GM12865 (cell line): ENCODE data around the gene VPS39.

ENCODE experiments used
- DNase-seq: peaks from one replicate; pipeline ENCODE4 v3.0.0; 2010; ENCODE audit warnings: low read depth
- H3K4me3 ChIP-seq: 2 replicates; pipeline ENCODE4 v1.5.1; 2011; ENCODE audit warnings: mild to moderate bottlenecking, low read depth, low read length, control low read depth
- TF ChIP-seq, protein P1 (sequence below): IDR thresholded peaks from 2 replicates; pipeline ENCODE4 v1.5.1; 2011; ENCODE audit warnings: low read length, control low read depth, low read depth, inconsistent platforms; ENCODE audit not compliant: insufficient read depth; ENCODE audit errors: missing control alignments

The VPS39 gene

DNA sequence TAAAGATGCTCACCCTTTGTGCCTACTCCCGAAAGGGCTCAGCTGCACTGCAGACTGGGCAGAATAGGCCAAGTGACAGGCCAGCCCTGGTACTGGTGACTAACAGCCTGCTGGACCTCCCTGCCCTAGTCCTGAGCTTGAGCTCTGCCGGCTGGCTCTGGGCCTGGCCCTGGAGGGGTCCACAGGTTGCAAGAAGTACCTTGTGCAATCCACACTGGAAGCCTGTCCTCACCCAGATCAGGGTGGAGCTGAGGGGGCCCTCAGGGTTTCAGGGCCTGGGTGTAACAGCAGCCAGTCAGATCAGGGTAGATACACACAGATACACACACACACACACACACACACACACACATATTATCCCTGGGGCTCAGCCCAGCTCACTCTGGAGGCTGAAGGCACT, 86.4 kb downstream of the VPS39 start:
- H3K4me3 ChIP-seq, result no peak overlapping the region
- no peak for DNase-seq
- TF ChIP-seq, protein P1, sequence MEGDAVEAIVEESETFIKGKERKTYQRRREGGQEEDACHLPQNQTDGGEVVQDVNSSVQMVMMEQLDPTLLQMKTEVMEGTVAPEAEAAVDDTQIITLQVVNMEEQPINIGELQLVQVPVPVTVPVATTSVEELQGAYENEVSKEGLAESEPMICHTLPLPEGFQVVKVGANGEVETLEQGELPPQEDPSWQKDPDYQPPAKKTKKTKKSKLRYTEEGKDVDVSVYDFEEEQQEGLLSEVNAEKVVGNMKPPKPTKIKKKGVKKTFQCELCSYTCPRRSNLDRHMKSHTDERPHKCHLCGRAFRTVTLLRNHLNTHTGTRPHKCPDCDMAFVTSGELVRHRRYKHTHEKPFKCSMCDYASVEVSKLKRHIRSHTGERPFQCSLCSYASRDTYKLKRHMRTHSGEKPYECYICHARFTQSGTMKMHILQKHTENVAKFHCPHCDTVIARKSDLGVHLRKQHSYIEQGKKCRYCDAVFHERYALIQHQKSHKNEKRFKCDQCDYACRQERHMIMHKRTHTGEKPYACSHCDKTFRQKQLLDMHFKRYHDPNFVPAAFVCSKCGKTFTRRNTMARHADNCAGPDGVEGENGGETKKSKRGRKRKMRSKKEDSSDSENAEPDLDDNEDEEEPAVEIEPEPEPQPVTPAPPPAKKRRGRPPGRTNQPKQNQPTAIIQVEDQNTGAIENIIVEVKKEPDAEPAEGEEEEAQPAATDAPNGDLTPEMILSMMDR, result no peak

DNA sequence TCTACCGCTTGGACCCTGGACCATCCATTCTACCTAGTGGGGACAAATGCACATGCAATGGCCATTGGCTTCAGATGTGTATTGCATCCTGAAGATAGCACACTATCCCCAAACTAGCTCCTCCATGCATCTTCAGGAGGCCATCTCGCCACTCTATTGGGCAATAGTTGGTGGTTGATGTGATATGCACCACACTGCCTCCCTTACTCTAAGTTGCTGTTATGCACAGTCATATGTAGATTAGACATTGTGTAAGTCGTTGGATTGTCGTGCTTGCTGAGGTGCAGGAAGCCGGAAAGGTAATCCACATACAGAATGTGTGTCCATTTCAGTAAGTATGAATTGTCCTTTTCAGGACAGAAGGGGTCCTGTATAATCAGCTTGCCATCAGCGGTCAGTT, 87.1 kb downstream of the VPS39 start:
- DNase-seq, result no peak
- H3K4me3 ChIP-seq, result no peak overlapping the region
- TF ChIP-seq, protein P1, result no peak

DNA sequence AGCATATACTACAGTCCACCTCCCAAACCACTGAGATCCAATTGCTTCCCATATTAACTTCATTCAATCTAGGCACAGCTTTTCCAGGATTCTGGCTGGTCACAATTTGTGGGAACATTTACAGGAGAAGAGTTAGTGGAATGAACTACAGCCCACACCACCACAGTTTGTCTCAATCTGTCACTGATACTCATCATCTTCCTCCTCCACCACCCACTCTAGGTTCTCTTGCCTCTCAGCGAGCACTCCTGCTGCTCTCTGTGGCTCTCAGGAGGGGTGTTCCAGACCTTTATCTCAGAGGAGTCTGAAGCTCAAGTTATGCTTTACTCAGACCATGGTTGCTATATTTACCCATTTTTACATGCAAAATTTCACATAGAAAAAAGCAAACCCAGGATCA, 87.8 kb downstream of the VPS39 start:
- no peak for DNase-seq
- H3K4me3 ChIP-seq, result no peak overlapping the region
- TF ChIP-seq, protein P1, result no peak

DNA sequence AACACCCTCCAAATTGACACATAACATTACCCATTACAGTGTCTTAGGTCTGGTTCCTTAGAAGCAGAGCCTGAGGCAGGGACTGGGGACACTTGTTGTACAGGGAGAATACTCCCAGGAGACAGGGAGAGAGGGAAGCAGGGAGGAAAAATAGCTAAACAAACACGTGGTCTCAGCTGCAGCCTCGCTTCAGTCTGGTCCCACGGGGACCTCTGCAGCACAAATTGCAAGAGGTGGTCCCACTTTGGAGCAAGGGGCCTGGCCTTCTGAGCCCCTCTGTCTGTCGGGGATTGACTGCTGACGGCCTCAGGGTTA, 88.7 kb downstream of the VPS39 start:
- TF ChIP-seq, protein P1, result no peak
- H3K4me3 ChIP-seq, result no peak overlapping the region
- no peak for DNase-seq

DNA sequence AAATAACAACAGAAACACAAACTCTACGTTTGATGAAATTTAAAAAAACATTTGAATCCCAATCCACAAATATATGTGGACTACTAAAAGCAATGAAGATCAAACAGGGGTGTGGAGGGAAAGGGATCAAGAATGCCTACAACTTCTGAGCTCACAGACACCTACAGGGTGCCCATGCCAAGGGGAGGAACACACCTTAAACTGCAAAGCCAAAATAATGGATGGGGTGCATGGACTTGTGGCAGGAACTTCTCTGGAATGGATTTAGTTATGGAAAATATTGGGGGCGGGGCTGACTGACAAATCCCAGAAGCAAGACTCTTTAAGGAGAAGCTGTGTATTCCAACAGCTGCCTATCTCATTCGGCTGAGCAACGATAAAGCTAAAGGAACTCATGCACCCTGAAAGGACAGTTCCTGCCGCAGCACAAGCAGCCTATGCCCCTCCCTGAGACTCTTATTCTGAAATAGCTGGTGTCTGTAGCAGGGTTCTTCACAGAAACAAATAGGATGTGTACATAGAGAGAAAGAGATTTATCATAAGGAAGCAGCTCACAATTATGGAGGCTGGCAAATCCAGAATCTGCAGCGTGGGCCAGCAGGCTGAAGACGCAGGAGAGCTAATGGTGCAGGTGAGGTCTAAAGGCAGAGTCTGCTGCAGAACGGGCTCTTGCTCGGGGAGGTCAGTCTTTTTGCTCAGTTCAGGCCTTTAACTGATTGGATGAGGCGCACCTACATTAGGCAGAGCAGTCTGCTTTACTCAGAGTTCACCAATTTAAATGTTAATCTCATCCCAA, 89.3 kb downstream of the VPS39 start:
- TF ChIP-seq, protein P1, result no peak
- no peak for DNase-seq
- no peak overlapping the region for H3K4me3 ChIP-seq

DNA sequence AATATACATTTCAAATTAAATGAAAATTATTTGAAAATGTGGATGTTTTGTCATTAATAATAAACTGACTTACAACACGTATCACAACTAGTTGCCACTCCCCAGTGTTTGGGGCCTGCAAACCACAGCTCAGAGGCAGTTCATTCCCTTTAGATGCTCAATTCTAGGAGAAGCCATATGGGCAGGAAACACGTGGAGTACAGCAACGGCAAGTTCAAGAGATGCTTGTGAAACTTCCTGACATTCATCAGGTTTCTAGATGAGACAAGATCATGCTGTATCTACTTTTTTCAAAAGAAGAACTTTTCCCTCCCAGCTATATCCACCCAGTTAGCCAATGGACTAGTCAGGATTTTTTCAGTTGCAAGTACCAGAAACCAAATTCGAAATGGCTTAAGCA, 96.2 kb downstream of the VPS39 start:
- no peak overlapping the region for H3K4me3 ChIP-seq
- DNase-seq, result no peak
- TF ChIP-seq, protein P1, result no peak

DNA sequence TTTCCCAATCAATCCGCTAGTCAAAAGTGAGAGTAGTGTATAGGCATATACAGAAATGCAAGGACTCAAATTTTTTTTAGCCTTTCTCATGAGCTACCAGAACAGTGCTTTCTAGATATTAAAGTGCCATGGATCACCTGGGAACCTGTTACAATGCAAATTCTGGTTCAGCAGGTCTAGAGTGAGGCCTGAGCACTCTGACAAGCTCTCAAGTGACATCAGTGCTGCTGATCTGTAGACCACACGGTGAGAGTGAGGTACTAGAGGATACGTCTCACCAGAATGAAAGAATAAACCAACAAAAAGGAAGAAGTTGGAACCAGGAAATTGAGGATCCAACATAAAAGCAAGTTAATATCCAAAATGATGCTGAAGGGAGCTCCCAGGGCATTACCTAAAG, 97.7 kb downstream of the VPS39 start:
- no peak overlapping the region for H3K4me3 ChIP-seq
- TF ChIP-seq, protein P1, result no peak
- DNase-seq, result no peak
